Measurements from ENCODE around the gene RIPOR3.

DNA sequence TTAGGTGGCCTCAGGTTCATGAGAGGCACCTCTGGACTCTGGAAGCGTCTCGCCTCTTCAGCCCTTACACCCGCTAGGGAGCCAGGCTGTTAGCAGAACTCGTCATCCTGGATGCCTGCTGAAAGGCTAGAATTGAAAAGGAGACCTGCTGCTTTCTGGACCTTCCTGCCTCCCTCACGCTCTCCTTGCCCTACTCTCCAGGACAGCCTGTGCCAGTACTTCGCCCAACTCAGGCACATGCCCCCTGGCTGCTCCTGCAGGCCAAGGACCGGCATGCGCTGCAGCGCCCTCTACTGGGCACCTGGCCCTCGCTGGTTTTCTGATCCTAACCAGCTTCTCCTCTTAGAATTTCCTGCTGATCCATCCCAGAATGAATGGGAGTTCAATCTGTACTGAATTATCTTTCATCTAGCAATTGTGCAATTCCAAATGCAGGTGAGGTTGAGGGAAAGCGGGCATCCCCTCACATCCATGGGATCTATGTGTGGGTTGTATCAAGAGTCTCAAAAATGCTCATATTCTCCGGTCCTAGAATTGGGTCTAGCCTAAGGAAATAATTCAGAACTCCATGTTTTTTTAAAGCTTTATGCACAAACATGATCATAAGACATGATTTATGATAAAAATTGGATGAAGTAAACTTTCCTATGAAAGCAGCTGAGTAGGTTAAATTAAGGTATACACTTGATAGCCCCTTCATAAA is 103.2 kb downstream of the RIPOR3 start:
- TF ChIP-seq, protein P1, sequence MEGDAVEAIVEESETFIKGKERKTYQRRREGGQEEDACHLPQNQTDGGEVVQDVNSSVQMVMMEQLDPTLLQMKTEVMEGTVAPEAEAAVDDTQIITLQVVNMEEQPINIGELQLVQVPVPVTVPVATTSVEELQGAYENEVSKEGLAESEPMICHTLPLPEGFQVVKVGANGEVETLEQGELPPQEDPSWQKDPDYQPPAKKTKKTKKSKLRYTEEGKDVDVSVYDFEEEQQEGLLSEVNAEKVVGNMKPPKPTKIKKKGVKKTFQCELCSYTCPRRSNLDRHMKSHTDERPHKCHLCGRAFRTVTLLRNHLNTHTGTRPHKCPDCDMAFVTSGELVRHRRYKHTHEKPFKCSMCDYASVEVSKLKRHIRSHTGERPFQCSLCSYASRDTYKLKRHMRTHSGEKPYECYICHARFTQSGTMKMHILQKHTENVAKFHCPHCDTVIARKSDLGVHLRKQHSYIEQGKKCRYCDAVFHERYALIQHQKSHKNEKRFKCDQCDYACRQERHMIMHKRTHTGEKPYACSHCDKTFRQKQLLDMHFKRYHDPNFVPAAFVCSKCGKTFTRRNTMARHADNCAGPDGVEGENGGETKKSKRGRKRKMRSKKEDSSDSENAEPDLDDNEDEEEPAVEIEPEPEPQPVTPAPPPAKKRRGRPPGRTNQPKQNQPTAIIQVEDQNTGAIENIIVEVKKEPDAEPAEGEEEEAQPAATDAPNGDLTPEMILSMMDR (IDR thresholded peaks at IDR 0.05; ENCODE audit: low read depth, low read length), result peak; percentile 100
- TF ChIP-seq EZH2phosphoT487 (IDR thresholded peaks at IDR 0.05; ENCODE audit: low read depth), result no peak

Data from OCI-LY3 (cell line).